HG02870 (cell line): Measurements from ENCODE around the gene MESD.

Experiments
- ATAC-seq: cut with Tn5 transposase; IDR thresholded peaks from one replicate; pipeline ENCODE4 v1.9.1; 2021; ENCODE audit warnings: mild to moderate bottlenecking, moderate library complexity; ENCODE audit not compliant: unreplicated experiment

The MESD gene

GRCh38 chr15:81015621-81016488 lies 26.2 kb upstream of the MESD start:
- ATAC-seq: no peak

GRCh38 chr15:81014446-81015093 lies 25.0 kb upstream of the MESD start:
- no peak for ATAC-seq

DNA sequence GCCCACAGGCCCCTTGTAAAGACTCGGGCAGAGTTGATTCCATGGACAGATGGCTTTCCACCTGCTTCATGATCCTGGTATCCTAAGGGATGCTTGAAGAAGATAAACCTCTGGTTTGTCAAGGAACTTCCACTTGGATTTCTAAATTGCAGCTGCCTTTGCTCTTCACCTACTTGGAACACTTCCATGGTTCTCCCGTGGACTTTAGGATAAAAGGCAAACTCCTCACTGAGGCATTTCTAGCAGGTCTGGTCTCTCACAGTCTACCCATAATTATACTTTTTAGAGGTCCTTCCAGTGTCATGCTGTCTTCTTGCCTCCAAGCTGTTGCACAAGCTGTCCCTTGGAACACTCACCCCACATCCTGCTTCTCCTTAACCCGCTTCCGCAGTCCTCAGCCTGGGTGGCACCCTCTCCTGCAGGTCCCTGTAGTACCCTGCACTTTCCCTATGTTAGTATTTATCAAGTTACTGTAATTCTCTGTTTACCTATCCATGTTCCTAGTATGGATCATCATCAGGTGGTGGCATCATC lies 23.8 kb upstream of the MESD start:
- ATAC-seq: no peak

DNA sequence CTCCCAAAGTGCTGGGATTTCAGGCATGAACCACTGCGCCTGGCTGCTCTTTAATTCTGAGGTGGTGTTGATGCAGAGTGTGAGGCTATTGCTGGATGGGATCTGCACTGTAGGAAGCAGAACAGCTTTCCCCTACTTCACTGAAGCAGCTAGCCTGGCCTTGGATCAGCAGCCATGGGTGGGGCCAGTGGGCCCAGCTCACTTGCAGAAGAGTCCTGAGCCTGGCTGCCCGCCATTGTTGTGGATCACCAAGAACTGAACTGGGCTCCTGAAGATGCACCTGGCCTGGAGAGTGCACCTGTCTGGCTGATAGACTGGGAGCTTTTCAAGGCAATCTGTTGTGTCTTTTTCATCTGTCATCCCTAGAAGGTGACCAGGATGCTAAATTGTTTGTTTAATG lies 23.0 kb upstream of the MESD start:
- no peak for ATAC-seq

DNA sequence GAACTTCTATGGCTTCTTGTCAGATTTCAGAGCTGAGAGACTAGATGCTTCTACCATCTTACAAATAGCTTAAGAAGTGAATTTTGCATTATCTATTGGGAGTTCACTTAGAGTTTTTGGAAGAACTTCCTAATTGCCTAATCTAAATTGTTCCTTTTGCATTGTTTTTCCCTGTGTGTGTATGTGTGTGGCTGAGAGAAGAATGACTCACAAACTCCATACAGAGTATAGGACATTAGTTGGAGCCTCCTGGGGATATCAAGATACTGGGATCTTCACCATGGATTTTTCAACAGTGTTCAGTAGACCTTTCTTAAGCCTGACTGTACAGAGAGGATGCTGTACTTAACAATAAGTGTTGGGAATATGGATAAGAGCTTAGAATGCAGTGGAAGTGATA lies 22.0 kb upstream of the MESD start:
- ATAC-seq: no peak

DNA sequence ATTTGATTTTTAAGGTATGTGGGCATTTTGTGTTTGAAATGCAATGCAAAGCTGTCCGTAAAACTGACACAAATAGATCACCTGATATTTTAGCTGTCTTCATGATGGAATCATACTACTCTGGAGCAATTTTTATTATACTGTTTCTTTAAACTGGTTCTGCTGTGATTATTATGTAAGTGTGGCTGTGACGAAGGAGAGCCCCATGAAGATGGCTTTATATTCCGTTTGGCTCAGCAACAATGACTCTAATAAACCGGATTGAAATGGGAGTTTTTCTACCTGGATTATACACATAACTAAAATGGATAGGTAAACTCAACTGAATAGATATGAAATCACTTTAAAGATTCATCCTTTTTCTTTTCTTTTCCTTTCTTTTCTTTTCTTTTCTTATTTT lies 20.5 kb upstream of the MESD start:
- no peak for ATAC-seq

DNA sequence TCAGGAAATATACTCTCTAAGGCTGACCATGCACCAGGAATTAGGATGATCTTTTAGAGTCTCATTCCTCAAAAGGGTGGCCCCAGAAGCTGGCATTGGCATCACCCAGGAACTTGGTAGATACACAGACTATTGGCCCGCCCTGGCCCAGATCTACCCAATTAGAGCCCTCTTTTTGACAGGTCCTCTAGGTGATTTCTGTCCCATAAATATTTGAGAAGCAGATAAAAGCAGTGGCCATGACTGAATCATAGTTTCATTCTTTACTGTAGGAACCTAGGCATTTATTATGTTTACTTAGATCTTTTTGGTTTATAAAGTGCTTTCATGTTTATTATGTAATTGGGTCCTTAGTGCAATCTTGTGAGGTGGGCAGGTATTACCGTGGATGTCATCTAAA lies 18.7 kb upstream of the MESD start:
- no peak for ATAC-seq

DNA sequence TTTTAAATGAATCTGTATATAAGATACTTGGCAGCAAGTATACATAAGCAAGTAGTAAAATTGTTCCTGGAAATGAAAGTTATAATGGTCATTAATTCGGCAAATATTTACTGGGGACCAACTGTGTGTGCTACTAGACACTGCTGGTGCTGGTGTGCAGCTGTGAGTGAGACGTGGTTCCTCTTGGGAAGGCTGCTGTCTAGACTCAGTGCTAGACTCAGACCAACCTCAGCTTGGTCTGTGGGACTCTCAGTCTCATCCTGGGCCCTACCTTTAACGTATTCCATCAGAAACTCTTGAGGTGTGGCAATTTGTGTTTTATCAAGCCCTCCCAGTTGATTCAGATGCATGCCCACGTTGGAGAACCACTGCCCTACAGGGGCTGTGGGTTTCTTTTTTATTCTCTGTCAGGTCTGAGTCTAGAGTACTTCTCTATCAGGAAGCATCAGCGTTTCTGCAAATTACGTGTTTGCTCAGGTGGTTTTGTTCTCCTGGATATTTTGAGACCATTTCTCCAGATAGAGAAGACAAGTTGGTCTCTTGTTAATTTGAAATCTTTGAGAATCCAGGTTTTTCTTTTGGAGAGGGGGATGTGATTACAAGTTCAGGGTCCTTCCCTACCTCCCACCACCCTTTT lies 17.9 kb upstream of the MESD start:
- ATAC-seq: no peak

DNA sequence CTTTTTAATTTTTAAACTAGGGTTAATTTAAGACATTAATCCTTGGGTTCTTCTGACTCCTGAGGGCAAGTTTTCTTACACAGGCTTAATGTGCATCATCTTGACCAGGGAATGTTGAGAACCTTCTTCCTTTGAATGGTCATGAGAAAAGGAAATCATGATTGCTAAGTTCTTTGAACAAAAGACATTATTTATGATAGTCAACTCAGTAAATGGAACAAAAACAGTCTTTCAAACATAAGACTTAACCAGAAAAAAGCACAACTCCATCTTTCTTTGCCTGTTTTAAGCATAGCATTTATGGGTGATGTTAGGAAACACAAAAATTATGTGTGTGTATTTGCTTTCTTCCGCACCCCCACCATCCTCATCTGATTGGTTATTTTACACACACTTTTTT lies 16.5 kb upstream of the MESD start:
- no peak for ATAC-seq

GRCh38 chr15:81003097-81003350 lies 13.4 kb upstream of the MESD start:
- ATAC-seq: no peak

- ATAC-seq: no peak
Observed at GRCh38 chr15:81002331-81003096, 12.9 kb upstream of the MESD start.

- no peak for ATAC-seq
Observed at GRCh38 chr15:81002009-81002330, 12.4 kb upstream of the MESD start.

DNA sequence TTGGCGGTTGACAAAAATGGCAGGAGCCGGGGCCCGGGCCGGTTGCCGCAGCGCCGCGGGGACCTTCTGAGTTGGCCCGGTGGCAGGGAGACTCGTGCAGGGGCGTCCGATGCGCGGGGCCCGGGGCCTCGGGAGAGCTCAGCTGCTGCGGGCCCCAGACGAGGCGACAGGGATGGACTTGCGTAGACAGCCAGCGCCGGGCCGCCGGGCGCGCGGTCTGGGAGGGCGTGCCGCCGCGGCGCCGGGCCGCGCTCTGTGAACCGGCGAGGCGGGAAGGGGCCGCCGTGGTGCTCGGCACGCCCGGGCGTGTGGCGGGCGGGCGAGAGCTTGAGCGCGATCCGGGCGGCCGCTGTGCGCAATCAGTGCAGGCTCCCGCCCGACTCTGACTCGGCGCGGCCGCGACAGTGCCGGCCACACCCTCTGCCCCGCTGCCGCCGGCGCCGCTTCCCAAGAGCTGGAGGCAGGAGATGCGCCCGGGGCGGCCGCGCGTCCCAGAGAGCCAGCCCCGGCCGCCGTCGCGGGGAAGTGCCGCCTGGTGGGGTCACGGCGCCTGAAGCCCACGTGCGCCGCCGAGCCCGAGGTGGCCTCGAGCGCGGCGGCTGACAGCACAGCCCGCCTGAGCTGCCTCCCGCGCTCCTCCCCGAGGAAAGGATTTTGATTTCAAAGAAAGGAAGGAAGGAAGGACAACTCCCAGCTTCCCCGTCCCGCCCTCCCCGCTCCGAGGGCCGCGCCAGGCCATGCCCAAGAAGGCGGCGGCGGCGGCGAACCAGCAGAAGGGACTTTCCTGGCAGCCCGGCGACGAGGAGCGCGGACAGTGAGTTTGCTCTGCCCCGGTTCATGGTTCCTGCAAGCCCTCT lies 11.8 kb upstream of the MESD start:
- ATAC-seq: peak; percentile 23

DNA sequence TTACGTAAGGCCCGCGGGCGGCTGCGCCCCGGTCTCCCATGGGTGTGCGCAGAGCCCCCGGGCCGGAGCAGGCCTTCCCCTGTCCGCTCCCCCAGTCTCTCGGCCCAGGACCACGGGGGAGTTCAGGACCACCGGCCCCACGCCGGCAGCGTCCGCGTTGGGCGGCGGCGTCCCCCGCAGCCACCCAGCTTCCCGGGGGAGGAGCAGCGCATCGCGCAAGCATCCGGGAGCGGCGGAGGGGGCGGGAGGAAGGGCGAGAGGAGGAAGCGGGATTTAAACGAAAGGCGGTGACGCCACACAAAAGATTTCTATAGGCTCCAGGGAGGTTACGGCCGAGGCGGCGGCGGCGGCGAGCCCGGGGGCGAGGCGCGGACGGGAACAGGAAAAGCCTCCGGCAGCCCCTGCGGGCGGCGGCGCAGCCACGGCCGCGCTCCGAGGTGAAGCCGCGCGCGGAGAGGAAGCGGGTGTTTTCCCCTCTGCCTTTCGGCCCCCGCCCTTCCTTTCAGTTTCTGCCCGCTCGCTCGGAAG lies 11.1 kb upstream of the MESD start, which contains the start of gene TLNRD1:
Gene TLNRD1, plus strand, starts transcription at position 300 of the 528 bp plus-strand sequence. CDS start 1,349 bp downstream, outside the sequence.
- peak; percentile 59 for ATAC-seq

GRCh38 chr15:81000144-81000623 lies 10.6 kb upstream of the MESD start:
- peak; percentile 1 for ATAC-seq

- no peak for ATAC-seq
Observed at GRCh38 chr15:80999623-81000036, 10.0 kb upstream of the MESD start.

GRCh38 chr15:80998251-80998650 lies 8.6 kb upstream of the MESD start:
- ATAC-seq: no peak

GRCh38 chr15:80997692-80998091 lies 8.1 kb upstream of the MESD start:
- ATAC-seq: no peak

- no peak for ATAC-seq
Observed at GRCh38 chr15:80996247-80996646, 6.6 kb upstream of the MESD start.

GRCh38 chr15:80992441-80992840 lies 2.8 kb upstream of the MESD start:
- ATAC-seq: no peak
